SK-N-SH treated with all-trans-retinoic acid at 6 μM for 48 hours (cell line): Measurements from ENCODE around the gene DNM2.

Source experiments
- ARNTL ChIP-seq: fragments of 450-650 bp; formaldehyde crosslinking; IDR thresholded peaks from 2 replicates; pipeline ENCODE4 v1.5.0; 2020; ENCODE audit warnings: low read depth, mild to moderate bottlenecking, moderate library complexity, borderline replicate concordance
- GLIS3 ChIP-seq: fragments of 250-450 bp; sonication (Bioruptor Pico); IDR thresholded peaks from 2 replicates; pipeline ENCODE4 v1.5.0; 2020; ENCODE audit warnings: mild to moderate bottlenecking, moderate library complexity
- RARB ChIP-seq: fragments of 250-450 bp; sonication (Bioruptor Pico); IDR thresholded peaks from 2 replicates; pipeline ENCODE4 v1.8.0; 2021; ENCODE audit warnings: mild to moderate bottlenecking, moderate library complexity
- SNAI2 ChIP-seq: fragments of 250-450 bp; sonication (Bioruptor Pico); IDR thresholded peaks from 2 replicates; pipeline ENCODE4 v1.5.0; 2020; ENCODE audit warnings: mild to moderate bottlenecking, moderate library complexity
- ZC3H10 ChIP-seq: fragments of 250-450 bp; sonication (Bioruptor Pico); IDR thresholded peaks from 2 replicates; pipeline ENCODE4 v1.5.1; 2021; ENCODE audit warnings: mild to moderate bottlenecking, moderate library complexity
- TF ChIP-seq, protein P1 (sequence below): fragments of 250-450 bp; sonication (Bioruptor Pico); IDR thresholded peaks from 2 replicates; pipeline ENCODE4 v1.8.0; 2020; ENCODE audit warnings: mild to moderate bottlenecking, moderate library complexity, borderline replicate concordance

DNA sequence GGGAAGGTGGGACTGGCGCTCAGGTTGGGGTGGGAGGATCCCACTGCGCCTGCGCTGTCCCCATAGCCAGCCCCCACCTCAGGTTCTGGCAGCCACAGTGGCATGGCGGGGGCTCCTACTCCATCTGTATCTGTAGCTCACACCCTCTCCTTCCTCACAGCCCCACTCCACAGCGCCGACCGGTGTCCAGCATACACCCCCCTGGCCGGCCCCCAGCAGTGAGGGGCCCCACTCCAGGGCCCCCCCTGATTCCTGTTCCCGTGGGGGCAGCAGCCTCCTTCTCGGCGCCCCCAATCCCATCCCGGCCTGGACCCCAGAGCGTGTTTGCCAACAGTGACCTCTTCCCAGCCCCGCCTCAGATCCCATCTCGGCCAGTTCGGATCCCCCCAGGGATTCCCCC, 112.1 kb downstream of the DNM2 start:
- no peak for TF ChIP-seq SNAI2 (CRISPR knock-in tag)
- TF ChIP-seq, protein P1, sequence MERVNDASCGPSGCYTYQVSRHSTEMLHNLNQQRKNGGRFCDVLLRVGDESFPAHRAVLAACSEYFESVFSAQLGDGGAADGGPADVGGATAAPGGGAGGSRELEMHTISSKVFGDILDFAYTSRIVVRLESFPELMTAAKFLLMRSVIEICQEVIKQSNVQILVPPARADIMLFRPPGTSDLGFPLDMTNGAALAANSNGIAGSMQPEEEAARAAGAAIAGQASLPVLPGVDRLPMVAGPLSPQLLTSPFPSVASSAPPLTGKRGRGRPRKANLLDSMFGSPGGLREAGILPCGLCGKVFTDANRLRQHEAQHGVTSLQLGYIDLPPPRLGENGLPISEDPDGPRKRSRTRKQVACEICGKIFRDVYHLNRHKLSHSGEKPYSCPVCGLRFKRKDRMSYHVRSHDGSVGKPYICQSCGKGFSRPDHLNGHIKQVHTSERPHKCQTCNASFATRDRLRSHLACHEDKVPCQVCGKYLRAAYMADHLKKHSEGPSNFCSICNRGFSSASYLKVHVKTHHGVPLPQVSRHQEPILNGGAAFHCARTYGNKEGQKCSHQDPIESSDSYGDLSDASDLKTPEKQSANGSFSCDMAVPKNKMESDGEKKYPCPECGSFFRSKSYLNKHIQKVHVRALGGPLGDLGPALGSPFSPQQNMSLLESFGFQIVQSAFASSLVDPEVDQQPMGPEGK (CRISPR knock-in tag) = no peak
- no peak for TF ChIP-seq ZC3H10 (CRISPR knock-in tag)
- no peak for TF ChIP-seq RARB (CRISPR knock-in tag)
- no peak for TF ChIP-seq GLIS3 (CRISPR knock-in tag)
- no peak for TF ChIP-seq ARNTL (CRISPR knock-in tag)
